Glomerular endothelial cell (primary cell): Measurements from ENCODE around the gene TBX18. TPM values are rescaled to one million over a fixed set of nuclear protein-coding genes. Genes with fewer than 3 reads are reported as not detected.

Experiments
- DNase-seq: peaks from one replicate; pipeline ENCODE4 v3.0.0-alpha.2; 2011; ENCODE audit warnings: low read depth, low spot score; ENCODE audit errors: extremely low read depth
- total RNA-seq: library from RNA; depleted of rRNA; stranded (reverse); fragments of >200 nt; gene quantifications from 2 replicates; pipeline ENCODE4 v1.2.3, GENCODE V29; 2015

TBX18 gene
- total RNA-seq, 1 donor from 2014 or later, result 3.7 TPM

GRCh38 chr6:84752118-84752850 is 12.1 kb downstream of the TBX18 start:
- no peak for DNase-seq

- DNase-seq, result no peak
These were observed 15.2 kb downstream of the TBX18 start for GRCh38 chr6:84749181-84749580.

GRCh38 chr6:84748376-84748775 is 16.0 kb downstream of the TBX18 start:
- DNase-seq, result no peak

GRCh38 chr6:84743616-84744015 is 20.8 kb downstream of the TBX18 start:
- DNase-seq, result no peak

GRCh38 chr6:84740385-84740784 is 24.0 kb downstream of the TBX18 start:
- DNase-seq, result no peak

GRCh38 chr6:84739866-84740208 is 24.6 kb downstream of the TBX18 start:
- DNase-seq, result no peak

GRCh38 chr6:84738996-84739865 is 25.2 kb downstream of the TBX18 start:
- DNase-seq, result no peak

- DNase-seq, result no peak
These were observed 30.5 kb downstream of the TBX18 start for GRCh38 chr6:84733889-84734288.

- no peak for DNase-seq
These were observed 32.5 kb downstream of the TBX18 start for GRCh38 chr6:84731901-84732300.

GRCh38 chr6:84731401-84731800 is 33.0 kb downstream of the TBX18 start:
- no peak for DNase-seq

GRCh38 chr6:84728602-84729001 is 35.8 kb downstream of the TBX18 start:
- no peak for DNase-seq

GRCh38 chr6:84719152-84719551 is 45.2 kb downstream of the TBX18 start:
- no peak for DNase-seq

GRCh38 chr6:84718038-84718955 is 46.1 kb downstream of the TBX18 start:
- DNase-seq, result no peak

- no peak for DNase-seq
These were observed 55.3 kb downstream of the TBX18 start for GRCh38 chr6:84709121-84709520.

- no peak for DNase-seq
These were observed 57.2 kb downstream of the TBX18 start for GRCh38 chr6:84707171-84707570.

GRCh38 chr6:84696166-84696565 is 68.2 kb downstream of the TBX18 start:
- DNase-seq, result no peak

GRCh38 chr6:84691978-84692623 is 72.3 kb downstream of the TBX18 start:
- DNase-seq, result no peak

- DNase-seq, result no peak
These were observed 76.1 kb downstream of the TBX18 start for GRCh38 chr6:84688141-84688873.

GRCh38 chr6:84687431-84687830 is 77.0 kb downstream of the TBX18 start:
- DNase-seq, result no peak
